GM12891 (cell line): ENCODE data around the gene HERPUD2.
"Not testable (repeated sequence)": the region's sequence is repeated elsewhere in the genome, so short reads cannot be mapped to it uniquely, and the experiment has no call there.

Source experiments
- PAX5 ChIP-seq: IDR thresholded peaks from 2 replicates; pipeline ENCODE4 v1.6.1; 2011; ENCODE audit warnings: low read length, moderate library complexity, mild to moderate bottlenecking; ENCODE audit not compliant: insufficient read depth, severe bottlenecking
- POLR2A ChIP-seq: IDR thresholded peaks from 2 replicates; pipeline ENCODE4 v1.6.1; 2011; ENCODE audit warnings: low read depth, low read length, control low read depth
- POLR2AphosphoS5 ChIP-seq: IDR thresholded peaks from 2 replicates; pipeline ENCODE4 v1.6.1; 2011; ENCODE audit warnings: low read depth, low read length, control low read depth
- POU2F2 ChIP-seq: IDR thresholded peaks from 2 replicates; pipeline ENCODE4 v1.6.1; 2011; ENCODE audit warnings: low read depth, mild to moderate bottlenecking, control low read depth, low read length, moderate library complexity
- SPI1 ChIP-seq: IDR thresholded peaks from 2 replicates; pipeline ENCODE4 v1.6.1; 2011; ENCODE audit warnings: low read depth, low read length, control low read depth
- TAF1 ChIP-seq: IDR thresholded peaks from 2 replicates; pipeline ENCODE4 v1.6.1; 2011; ENCODE audit warnings: low read depth, low read length, control low read depth

DNA sequence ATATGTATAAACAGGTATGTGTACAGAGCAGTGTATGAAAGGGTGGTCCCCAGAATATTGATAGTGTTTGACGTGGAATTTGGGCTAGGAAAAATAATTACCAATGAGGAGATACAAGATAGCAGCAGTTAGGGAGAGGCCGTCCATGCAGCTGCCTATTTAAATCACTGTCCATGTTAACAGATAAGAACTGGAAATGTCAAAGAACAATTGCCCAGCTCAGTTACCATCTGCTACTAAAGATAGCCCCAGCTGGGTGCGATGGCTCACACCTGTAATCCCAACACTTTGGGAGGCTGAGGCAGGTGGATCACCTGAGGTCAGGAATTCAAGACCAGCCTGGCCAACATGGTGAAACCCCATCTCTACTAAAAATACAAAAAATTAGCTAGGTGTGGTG, 3.4 kb upstream of the HERPUD2 start:
- TF ChIP-seq POLR2A, POLR2AphosphoS5, TAF1, SPI1, PAX5, POU2F2: not testable (repeated sequence)
